GM21360 (cell line): ENCODE results near the gene NDUFA9.

ENCODE experiments used
- ATAC-seq: cut with Tn5 transposase; IDR thresholded peaks from one replicate; pipeline ENCODE4 v1.9.1; 2021; ENCODE audit warnings: mild to moderate bottlenecking, moderate library complexity; ENCODE audit not compliant: unreplicated experiment

NDUFA9 gene

GRCh38 chr12:4648501-4649357 lies at the start of gene NDUFA9, which contains the start of gene AKAP3:
TSS of gene NDUFA9 (plus strand) at chr12:4649114. CDS start at chr12:4649127, 13 bp downstream.
TSS of gene AKAP3 (minus strand) at chr12:4649051. CDS start at chr12:4638196, 10,855 bp downstream.
- ATAC-seq, result peak; percentile 71

DNA sequence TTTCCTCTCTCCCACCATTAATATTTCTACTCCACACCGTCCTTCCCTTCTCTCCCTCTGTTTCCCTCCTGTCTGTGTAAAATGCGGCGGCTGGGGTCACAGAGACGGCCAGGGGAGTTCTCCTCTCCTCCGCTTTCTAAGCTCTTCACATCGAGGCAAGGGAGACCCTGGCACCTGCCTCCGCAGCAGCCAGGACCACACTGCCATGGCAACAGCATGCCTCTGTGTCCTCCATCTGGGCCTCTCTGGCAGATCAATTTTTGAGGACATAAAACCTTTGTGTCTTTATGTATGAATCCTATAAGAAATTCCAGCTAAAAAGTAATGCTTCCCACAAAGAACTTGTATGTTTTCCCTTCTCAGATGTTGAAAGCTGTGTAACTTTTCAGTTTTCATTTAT lies 45.5 kb upstream of the NDUFA9 start:
- no peak for ATAC-seq

GRCh38 chr12:4603946-4604345 lies 45.0 kb upstream of the NDUFA9 start:
- no peak for ATAC-seq

GRCh38 chr12:4604684-4605193 lies 44.2 kb upstream of the NDUFA9 start:
- peak; percentile 94 for ATAC-seq

DNA sequence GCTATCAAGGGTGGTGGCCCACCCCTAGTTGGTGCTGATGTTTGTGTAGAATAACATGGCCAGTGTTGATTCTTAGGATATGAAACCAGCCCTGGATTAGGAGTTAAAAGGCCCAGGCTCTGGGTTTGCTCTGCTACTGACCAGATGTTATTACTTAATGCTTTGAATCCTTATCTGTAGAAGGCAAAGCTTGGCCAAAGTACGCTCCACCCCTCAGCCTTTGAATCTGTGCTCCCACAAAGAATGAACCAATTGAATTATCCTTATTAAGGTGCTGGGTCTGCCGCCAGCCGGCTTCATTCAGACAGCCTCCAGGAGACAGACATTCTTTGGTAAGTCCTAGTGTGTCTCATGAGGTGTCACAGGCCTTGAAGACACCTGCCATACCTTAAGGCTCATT lies 41.9 kb upstream of the NDUFA9 start:
- no peak for ATAC-seq

DNA sequence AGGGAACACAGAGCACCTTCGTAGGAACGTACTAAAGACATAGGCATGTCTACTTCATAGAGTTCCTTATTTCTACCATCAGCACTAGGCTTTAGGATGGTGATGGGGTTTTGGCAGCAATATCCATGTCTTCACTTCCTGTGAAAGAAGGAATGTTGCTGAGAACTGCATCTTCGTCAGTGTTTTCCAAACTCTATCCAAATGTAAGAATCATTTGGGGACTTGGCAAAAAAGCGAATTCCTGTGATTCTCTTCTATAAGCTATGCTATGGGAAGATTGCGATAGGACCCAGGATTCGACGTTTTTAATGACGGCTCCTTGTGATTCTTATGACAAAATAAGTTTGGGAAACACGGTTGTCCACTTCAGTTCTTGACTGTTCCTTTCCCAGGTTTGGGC lies 39.8 kb upstream of the NDUFA9 start:
- ATAC-seq, result no peak

DNA sequence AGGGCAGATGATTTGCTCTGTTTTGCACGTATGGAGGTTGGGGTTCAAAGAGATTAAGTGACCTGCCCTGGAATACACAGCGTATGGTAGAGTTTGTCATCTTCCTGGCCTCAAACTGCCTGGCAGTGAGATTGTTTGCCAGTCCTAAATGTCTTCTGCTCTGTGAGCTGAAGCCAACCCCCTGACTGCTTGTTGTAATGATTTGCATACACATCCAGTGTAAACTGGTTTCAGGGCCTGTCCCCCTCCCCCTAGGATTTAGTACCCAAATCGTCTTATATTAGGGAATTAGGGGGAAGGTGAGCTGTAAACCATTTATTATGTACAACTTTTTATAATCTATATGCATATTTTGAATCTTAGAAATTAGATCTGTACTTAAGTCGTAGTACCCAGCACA lies 38.4 kb upstream of the NDUFA9 start:
- ATAC-seq, result no peak

DNA sequence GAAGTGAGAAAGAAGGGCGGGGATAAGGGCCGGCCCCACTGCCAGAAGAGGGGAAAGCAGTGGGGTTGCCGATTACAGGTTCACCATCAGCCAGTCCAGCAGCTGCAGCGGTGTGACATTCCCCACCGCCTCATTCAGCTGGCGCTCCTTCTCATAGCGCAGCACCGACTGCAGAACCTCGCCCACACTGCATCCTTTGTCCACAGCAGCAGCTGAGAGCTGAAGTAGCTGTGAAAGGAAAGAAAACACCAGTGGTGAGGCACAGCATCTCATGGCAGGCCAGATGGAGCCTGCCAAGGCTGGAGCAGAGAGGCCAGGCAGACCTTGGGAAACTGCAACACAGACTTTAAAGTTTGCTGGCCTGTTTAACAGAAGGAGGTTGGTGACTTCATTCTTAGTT lies 33.2 kb upstream of the NDUFA9 start:
- no peak for ATAC-seq

GRCh38 chr12:4621511-4621910 lies 27.4 kb upstream of the NDUFA9 start:
- ATAC-seq, result no peak

DNA sequence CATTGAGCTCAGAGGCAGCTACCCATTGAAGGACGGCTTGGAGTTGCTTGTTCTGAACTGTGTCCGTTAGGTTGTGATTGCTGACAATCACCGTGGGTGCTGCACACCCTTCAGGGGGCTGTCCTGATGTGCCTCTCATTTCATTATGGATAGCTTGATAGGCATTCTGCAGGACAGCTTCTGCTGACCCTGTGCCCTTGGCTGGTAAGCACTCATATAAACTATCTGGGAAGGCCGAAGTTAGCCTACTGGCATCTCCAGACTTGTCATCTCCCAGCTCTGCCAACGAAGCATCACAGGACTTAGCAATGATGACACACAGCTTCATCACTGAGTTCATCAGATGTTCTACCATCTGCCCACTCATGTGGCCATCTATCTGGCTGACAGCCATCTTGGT lies 22.4 kb upstream of the NDUFA9 start:
- no peak for ATAC-seq

- no peak for ATAC-seq
Observed at GRCh38 chr12:4628406-4628805, 20.5 kb upstream of the NDUFA9 start.

GRCh38 chr12:4630262-4630661 lies 18.7 kb upstream of the NDUFA9 start:
- ATAC-seq, result no peak

GRCh38 chr12:4643747-4644146 lies 5.2 kb upstream of the NDUFA9 start:
- no peak for ATAC-seq

- ATAC-seq, result no peak
Observed at GRCh38 chr12:4645023-4645422, 3.9 kb upstream of the NDUFA9 start.

DNA sequence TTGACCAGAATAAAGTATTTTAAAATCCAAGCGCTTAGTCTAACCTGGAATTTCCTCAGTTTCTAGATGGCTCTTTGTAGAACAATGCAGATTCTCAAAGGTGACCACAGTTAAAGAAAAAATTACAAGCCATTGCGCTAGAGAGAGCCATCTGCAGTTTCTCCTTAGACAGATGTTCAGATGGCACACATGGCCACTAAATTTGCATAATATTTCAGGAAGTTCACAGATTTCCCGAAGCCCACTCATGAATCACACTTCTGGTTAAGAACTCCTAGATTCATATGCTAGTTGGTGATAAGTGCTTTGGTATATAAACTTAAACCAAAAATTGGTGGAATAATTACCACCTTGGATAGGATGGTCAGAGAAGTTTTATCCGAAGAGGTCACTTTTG lies 812 bp upstream of the NDUFA9 start:
- no peak for ATAC-seq

DNA sequence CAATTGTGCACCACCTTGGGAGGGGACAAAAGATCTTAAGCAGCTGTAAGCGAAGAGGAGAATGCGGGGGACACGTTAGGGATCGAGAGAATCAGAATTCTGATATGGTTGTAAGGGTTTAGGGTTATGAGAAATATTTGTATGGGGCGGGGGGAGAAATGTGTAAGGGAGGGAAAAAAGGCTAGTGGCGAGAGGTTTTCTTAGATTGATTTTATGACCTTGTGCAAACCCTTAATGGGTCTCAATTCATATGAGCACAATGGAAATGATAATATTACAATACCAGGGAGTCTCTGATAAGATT lies 396 bp downstream of the NDUFA9 start:
- no peak for ATAC-seq

DNA sequence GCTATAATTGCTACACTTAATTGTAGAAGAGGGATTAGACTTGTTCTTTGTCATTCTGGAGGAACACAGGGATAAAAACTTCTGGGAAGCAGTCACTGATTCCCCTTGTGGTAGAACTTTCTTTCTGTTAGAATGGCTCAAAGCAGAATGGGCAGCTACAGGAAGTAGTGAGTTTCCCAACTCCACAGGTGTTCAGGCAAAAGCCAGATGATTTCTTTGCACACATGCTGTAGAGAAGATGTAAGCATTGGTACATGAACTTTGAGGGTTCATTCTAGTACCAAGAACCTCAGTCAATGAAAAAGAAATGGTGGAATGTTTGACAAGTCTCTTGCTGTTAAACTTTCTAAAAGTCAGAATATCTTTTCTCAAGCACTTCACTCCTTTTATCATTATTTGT lies 4.3 kb downstream of the NDUFA9 start:
- ATAC-seq, result no peak

GRCh38 chr12:4653691-4654090 lies 4.8 kb downstream of the NDUFA9 start:
- ATAC-seq, result no peak

DNA sequence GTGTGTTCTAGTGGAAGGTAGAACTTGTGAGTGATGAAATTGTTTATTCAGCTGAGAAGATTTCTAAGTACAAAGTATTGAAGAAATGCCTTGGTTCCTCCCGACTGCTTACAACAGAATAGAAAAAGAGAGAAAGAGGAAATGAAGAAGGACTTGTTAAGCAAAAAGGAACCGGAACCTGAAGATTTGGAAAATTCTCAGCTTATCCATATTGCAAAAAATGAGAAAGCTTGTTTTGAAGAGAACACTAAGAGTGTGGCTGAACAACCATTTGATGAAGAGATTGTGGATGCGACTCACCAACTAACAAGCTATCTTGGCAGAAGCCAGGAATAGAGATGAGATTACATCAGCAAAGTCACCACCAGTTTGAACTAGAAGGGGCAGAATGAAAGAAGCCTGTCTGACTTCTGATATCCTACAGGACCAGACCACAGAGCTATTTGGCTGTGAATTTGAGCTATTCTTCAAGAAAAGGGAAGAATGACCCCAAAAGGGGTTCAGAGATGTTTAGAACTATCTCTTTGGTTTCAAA lies 15.1 kb downstream of the NDUFA9 start:
- ATAC-seq, result no peak

DNA sequence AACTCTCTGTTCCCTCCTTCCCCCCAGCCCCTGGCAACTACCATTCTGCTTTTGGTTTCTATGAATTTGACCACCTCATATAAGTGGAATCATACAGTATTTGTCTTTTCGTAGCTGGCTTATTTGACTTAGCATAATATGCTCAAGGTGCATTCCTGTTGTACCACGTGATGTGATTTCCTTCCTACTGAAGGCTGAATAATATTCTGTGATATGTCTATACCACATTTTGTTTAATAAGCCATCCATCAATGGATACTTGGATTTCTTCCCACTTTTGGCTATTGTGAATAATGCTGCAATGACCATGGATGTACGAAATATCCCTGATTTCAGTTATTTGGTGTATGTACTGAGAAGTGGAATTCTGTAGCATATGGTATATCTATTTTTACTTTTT lies 16.3 kb downstream of the NDUFA9 start:
- no peak for ATAC-seq

DNA sequence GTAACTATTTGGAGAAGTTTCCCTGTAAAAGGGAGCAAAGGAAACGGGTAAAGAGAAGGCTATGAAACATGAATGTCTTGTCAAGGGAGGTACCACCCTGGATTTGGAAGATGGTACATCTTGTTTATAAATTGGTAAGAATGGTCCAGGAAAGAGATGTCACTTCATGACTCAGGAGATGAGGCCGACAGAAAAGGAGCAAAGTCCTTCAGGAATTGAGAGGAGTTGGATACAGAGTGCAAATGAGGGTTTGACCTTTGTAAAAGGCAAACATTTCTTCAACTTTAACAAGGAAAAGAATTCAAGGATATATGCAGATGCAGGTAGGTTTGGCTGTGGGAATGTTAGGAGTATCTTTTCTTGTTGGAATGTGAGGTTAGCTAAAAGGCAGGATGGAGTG lies 30.8 kb downstream of the NDUFA9 start:
- ATAC-seq, result no peak

DNA sequence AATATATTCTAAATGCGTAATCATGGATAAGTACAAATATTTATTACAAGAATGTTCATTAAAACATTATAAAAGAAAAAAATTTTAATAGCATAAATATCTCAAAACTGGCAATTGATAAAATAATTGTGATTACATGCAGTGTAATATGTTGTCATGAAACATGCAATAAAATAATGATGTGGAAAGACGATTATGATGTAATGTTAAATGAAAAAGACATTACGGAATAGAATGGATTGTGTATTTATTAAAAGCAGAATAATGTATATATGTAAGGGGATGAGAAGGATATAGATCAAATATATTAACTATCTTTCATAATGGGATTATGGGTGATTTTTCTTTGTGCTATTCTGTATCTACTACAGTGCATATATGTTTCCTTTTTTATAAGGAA lies 32.8 kb downstream of the NDUFA9 start:
- ATAC-seq, result no peak

DNA sequence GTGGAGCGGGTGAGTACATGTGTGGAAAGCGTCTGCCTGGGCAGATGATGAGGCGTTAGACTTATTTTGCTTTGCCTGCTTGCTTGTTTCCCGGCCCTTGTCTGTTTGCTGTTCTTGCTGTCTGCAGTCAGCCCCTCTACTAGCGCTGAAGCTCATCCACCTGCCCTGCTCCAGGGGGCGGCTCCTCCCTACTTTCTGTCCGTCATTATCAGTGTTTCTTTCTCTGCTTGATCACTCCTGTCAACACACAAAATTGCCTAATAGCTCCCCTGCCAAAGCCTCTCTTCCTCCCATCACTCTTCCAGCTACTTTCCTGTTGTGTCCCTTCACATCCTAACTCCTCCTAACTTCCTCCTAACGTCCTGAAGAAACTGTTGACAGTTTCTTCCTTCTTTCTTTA lies 36.4 kb downstream of the NDUFA9 start:
- ATAC-seq, result no peak
